Left kidney (tissue), 2 donors: ENCODE measurements around the gene RNPEPL1. TPM values are rescaled to one million over a fixed set of nuclear protein-coding genes. Genes with fewer than 3 reads are reported as not detected.
"Not testable (repeated sequence)": the region's sequence is repeated elsewhere in the genome, so short reads cannot be mapped to it uniquely, and the experiment has no call there.

ENCODE experiments used
- DNase-seq: peaks from one replicate; pipeline ENCODE4 v3.0.0-alpha.2; 2013
- polyA plus RNA-seq: library from polyadenylated mRNA; unstranded; fragments of 120-200 nt; gene quantifications from one replicate; pipeline ENCODE4 v1.2.1, GENCODE V29; 2013; ENCODE audit not compliant: insufficient read length

RNPEPL1 gene
- polyA plus RNA-seq, 1 donor, result 22.3 TPM

DNA sequence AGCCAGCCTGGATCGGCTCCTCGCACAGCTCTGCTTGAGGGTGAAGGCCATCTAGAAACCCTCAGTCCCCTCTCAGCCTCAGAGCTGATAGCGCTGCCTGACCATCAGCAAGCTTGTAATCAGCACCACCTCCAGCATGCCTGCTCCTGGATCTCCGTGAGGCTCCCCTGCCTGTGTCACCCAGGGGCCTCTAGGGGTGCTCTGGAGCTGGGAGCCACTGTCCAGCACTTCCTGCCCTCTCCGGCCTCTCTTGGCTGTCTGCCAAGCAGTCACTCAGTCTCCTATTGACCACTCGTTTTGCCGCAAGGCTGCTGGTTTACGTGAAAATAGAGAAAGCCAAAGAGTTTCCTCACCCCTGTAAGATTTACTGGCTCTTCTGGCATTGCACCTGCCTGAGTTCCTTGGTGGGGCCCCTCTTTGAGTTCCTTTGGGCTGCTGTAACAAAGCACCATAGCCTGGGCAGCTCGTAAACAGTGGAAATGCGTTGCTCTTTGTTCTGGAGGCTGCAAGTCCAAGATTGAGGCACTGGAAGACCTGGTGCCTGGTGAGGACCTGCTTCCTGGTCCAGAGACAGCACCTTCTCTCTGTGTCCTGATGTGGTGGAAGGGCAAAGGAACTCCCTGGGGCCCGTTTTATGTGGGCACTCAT is 36.1 kb downstream of the RNPEPL1 start:
- DNase-seq, result peak; percentile 73

DNA sequence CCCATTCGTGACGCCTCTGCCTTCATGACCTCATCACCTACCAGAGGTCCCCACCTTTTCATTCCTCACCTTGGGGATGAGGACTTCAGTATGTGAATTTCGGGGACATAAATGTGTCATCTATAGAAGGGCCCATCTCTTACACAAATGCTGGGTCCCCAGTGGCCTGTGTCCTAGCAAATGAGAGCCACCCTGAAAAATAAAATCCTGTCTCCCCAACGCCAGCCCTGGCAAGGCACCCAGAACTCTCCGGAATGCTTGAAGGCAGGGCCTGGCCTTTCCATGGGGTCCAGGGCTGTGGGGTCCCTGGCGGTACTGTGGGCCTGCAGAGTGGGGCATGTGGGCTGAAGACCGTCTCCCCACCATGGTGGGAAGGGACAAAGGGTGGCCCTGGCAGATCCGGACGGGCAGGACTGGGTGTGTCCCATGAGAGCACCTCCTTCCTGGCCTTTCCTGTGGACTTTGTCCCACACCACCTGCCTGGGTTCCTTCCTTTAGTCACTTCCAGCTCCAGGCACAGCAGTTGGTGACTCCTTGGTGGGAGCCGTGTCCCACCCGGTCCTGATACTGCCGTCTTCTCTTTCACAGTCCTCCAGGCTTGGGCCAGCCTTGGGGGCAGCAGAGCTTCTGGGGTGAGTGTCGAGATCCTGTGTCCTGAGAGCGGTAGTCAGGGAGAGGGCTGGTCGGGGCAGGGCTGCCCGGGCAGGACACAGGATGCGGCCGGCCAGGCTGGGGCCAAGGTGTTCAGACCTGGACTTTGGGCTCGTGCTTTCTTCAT is 36.8 kb downstream of the RNPEPL1 start:
- DNase-seq, result no peak

DNA sequence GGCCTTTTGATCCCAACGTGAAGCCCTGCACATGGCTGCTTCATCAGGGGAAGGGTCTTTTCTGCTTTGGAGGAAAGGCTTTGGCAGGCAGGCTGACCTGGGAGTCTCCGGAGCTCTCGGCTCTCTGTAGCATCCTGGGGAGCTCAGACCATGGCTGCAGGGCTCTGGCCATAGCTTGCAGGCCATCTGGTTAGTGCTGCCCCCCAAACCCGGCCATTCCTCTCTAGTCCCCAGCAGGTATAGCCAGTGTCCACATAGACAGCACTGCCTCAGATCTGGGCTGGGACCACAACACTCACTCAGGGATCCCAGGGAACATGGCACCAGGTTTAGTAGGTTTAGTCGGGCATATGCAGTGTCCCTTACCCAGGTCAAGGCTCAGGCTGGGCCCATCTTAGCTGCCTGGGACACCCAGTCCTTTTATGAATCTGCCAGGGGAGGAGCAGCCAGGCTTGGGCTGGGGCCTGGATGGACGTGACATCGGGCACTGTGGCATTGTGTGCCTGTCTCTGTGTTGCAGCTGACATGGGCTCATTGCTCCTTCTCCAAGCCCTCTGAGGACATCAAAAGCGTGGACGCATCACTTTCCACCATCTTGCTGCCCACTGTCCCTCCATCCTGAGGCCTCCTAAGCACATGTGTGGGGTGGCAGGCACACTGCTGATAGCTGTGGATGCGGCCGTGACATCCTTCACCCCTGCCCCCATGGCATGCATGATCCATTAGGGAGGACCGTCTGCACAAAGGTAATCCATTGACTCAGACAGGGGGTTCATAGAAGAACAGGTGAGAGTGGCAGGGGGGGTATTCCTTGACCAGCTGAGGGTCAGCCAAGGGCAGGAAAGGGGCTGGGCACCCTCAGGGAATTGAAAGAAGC is 37.8 kb downstream of the RNPEPL1 start:
- DNase-seq, result no peak

DNA sequence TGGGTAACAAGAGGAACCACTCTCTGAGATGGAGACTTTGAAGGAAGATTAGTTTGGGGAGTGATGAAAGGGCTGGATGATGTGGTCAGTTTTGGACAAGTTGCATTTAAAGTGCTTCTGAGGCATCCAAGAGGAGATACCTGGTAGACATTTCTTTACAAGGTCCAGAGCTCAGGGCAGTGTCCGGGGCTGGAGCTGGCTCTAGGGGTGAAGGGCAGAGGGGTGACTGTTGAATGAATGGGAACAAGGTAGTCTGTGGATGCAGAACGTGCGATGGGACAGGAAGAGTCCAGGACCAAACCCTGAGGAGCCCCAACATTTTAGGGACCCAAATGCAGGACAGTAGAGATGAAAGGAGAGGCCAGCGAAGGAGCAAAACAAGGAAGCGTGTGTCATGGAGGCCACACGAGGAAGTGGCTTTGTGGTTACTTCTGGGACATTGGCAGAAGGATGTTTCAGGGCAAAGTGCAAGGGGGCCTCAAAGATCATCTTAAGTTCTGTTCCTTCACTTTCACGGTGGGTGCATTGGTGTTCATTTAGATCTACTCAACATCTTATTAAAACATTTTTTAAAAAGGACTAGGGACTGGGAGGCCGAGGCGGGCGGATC is 43.4 kb downstream of the RNPEPL1 start:
- no peak for DNase-seq

DNA sequence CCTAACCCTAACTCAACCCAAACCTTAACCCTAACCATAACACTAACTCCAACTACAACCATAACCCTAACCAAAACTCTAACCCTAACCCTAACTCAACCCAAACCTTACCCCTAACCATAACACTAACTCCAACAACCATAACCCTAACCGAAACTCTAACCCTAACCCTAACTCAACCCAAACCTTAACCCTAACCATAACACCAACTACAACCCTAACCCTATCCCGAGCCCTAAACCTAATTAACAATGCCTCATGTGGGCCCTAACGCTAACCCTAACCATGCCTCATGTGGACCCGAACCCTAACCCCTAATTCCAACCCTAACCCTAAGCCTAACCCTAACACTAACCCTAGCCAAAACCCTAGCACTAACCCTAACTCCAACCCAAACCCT is 45.5 kb downstream of the RNPEPL1 start:
- DNase-seq, result no peak

DNA sequence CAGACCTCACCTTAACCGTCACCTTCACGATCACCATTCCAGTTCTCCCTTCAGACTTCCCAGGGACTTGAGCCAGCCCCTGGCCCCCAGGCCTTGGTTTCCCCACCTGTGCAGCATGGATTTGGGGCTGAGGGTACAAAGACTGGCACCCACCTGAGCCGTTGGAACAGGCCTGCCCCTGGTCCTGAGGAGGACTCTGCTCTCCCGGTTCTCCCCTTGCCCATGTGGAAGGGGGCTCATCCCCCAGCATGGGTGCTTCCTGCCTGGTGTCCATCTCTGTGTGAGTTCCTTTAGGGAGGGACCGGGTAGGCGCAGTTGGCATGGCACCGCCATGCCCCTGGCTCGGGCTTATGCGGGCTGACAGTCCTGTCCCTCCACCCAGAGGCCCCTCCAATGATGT is 46.1 kb downstream of the RNPEPL1 start:
- no peak for DNase-seq

DNA sequence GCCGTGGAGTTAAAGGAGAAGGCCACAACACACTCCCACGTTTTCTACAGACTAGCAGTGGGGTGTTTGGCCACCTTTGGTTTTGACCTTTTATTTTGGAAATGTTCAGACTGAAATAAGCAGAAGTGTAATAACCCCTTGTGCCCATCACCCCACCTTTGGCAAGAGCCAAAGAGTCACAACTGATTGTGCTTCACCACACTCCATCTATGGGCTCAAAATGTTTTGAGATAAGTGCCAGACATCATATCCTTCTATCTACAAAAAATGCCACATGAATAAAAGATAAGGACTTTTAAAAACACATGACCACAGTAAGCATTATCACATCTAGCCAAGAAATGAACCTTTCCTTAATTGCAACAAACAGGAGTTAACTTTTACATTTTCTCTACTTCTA is 47.1 kb downstream of the RNPEPL1 start:
- no peak for DNase-seq

DNA sequence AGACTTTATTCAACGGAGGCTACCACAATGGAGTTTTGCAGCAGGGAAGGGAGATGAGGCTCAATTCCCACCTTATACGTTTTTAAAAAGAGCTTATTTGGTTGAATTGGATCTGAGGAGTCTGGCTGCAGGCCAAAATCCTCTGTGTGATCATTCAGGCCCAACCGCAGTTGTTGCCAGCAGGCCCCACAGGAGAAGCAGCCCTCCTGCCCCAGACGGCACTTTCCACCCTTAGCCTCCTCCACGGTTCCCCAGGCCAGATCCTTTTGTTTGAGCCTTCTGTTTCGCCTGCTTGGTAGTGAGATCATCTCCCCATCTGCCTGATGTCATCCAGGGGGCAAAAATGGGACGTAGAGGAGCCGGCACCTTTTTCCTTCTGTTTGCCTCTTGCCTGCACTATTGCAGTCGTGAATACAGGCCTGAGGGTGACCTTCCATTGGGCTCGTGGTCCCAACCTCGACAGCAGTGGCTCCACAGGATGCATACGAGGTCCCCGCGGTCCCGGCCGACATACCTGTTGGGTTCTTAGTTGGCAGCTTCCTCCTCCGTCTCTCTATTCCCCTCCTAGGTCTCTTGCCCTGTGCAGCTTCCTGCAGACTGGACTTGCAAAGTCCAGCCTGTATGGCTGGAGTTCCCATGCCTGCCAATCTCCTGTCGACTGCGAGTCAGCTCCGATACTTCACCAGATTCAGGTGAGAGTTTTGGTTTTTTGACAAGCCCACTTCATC is 47.7 kb downstream of the RNPEPL1 start:
- peak; percentile 41 for DNase-seq

DNA sequence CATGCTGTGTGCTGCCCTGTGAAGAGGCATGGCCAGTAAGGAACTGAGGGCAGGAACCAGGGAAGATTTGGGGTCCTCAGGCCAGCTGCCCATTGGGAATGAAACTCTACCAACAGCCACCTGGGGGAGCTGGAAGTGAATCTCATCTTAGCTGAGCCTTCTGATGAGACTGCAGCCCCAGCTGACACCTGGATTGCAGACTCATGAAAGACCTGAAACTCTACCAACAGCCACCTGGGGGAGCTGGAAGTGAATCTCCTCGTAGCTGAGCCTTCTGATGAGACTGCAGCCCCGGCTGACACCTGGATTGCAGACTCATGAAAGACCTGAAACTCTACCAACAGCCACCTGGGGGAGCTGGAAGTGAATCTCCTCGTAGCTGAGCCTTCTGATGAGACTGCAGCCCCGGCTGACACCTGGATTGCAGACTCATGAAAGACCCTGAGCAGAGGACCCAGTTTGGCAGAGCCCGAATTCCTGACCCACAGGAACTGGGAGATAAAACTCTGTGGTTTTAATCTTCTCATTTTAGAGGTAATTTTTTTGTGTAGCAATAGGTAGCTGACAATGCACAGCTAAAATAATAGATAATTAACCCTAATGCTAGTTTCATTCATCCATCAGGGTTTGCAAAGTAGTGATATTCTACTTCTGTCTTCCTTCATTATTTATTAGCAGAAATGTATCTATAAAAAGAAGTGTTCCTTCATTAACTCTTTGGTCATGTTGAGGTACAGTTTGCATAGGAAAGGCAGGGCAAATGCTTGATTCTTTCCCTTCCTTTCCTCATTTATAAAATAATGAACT is 48.8 kb downstream of the RNPEPL1 start:
- not testable (repeated sequence) for DNase-seq

DNA sequence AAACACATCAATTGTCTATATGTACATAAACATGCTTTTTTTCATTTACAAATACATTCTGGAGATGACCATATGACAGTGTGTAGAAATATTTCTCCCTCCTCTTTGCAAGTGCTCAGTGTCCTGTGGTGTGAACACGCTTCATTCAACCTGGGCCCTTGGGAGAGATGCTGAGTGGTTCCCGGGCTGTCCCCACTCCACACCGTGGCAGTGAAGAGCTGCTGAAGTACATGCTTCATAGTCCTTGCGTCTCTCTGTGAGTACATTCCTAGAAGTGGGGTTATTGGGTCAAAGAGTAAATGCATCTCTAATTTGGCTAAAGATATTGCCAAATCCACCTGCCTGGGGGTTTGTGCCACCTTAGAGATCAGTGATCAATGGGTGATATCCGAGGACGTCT is 50.5 kb downstream of the RNPEPL1 start:
- DNase-seq, result no peak

DNA sequence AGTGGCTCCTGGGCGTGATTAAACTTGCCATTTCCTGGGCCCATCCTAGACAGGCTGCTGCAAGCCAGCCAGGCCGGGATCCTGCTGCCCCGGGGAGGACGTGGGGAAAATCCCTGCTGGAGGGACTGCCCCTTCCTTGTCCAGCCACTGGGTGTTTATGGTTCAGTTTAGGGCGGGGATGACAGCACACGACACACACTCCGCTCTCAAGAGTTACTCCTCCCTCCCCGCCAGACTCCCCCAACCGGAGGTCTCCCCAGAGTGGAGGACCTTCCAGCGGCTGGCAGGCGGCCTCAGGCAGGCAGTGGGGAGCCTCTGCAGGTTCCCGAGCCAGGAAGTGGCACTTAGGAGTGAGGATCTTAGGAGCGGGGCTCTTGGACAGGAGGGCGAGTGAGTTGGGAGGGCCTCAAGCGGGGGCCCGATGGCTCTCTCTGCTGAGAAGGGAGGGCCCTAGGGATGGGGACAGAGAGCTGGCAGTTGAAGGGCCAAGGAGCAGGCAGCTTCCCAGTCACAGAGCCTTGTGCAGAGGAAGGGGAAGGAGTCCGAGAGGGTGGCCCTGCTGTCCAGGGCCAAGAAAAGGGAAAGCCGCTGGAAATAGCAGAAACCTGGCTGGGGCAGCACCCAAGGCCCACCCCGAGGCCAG is 51.3 kb downstream of the RNPEPL1 start:
- no peak for DNase-seq

DNA sequence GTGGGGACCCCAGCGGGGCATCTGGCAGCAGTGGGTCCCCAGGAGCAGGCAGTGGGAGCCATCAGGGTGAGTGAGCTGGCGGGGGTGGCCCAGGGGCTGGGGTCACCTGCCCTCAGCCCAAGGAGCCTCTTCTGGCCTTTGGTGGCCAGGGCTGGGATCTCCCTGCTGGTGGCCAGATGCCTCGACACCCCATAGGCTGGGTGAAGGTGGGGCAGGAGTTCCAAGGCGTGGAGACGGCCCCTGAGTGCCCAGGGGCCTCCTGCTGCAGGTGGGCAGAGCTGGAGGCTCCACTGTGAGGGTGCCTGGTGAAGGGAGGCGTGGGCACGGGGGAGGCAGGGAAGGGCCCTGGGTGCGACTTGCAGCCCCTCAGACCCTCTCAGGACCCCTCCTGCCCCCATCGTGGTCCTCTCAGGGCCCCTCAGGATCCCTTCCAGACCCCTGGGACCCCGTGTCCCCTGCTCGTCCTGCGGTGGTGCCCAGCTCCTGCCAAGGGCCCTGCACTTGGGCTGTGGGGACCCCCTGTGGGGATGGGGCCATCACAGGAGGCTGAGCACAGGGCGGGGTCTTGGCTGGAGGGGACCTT is 52.0 kb downstream of the RNPEPL1 start:
- no peak for DNase-seq

DNA sequence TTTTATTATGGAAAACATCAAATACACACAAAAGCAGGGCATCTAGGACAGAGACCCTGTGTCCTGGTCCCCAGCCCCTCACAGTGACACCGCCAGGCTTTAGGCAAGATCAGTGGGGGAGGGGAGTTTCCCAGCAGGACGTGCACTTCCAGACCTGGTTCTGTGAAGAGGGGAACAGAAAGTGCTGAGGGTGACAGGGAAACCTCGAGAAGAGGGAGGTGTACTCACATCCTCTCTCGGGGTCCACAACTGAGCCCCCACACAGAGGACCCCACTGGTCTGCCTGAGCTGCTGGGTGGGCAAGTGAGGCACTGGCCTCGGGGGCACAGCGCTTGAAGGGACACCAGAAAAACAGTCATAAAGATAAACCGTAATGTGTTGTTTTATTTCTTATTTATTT is 52.6 kb downstream of the RNPEPL1 start:
- no peak for DNase-seq

DNA sequence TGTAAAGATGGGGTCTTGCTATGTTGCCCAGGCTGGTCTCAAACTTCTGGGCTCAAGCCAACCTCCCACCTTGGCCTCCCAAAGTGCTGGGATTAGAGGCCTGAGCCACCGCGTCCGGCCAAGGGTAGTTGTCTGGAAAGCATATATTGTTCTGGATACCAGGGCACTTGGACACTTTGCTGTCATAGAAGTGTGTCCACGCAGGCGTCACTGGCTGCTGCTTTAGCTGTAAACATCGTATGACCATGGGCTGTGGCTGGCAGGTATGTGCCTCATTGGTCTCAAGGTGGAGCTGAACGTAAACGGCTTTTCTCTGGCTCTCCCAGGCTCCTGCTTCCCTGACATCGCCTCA is 53.8 kb downstream of the RNPEPL1 start:
- no peak for DNase-seq

DNA sequence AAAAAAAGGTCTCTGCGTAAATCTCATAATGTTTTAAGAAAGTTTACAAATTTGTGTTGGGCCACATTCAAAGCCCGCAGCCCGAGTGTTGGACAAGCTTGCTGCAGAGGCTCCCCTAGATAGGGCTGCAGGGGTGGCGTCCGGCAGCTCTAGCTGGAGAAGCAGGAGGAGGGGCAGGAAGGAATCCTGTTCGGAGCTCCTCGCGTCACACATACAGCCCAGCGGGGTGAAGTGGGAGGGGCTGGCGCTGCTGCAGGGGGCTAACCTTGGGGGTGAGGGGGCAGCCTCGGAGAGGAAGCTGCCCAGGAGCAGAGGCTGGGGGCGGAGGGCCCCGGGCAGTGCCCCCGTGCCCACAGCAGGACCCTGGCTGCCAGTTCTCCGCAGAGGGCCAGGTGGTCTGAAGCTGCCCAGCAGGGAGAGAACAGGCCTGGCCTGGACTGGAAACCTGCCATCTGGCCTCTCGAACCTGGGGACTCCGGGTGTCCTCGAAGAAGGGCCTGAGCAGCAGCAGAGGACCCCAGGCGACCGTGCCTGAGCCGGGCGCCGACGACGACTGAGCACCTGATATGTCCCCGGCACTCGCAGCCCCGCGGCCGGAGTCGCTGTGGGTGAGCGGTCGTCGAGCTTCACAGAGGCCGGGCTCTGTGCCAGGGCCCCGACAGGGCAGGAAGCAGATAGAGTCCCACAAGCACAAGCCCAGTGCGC is 54.4 kb downstream of the RNPEPL1 start:
- peak; percentile 37 for DNase-seq

DNA sequence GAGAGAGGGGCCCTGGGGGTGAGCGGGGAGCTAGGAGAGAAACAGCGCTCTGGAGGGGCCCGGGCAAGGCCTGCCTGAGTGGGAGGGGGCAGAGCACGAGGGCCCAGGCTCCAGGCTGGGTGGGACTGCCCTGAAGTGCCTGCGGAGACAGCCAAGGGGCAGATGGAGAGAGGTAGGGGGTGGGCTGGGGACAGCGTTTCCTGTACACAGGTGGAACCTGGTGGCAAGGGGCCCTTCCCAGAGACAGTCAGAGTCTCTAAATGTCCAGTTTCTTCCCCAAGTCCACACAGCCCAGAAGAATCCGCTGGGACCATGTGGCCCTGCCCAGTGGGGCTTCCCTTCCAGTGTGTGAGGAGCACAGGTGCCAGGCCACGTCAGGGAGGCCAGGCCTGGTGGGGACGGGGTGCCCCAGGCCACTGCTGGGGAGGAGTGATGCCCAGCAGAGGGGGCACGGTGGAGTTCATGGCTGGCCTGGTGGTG is 55.3 kb downstream of the RNPEPL1 start:
- DNase-seq, result no peak

DNA sequence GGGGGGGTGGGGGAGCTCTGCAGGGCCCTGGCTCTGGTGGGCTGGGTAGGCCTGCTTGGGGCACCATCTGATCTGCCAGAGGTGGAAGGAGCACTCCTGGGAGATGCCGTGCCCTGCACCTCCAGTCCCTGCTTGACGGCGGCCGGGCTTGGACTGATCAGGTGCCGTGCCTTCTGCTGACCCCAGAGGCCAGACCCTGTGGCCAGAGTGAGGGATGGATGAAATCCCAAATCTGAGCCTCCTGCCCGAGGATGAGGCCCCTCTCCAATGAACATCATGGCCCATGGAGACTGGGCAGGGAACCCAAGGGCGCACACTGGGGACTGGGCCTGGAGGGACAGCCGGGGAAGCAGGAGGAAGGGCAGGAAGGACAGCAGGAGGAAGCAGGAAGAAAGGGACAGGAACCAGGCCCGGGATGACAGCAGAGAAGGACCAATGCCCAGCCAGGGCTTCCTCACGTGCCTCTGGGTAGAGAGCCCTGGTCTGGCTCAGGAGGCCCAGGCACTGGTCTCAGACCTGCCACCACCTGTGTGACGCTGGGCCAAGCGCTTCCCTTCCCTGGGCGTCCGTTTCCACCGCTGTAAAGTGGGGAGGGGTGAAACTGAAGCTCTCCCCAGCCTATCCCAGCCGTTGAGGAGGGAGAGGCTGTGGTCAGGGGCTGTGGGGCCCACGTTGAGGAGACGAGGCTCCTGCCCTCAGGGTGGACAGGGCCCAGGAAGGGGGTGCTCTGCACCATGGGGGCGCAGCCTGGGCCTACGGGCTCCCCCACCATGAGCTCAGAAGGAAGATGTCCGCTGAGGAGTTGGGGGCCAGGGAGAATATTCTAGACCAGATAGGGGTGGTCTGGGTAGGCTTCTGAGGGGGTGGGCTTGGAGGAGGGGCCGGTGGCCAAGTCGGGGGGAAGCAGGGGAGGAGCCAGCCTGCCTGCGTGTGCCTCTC is 56.0 kb downstream of the RNPEPL1 start:
- DNase-seq, result no peak
